Stimulated activated CD8-positive, alpha-beta memory T cell treated with anti-CD3 and anti-CD28 coated beads, Interleukin-15, amount 100 ng/mL, for 48 hours (primary cell): Measurements from ENCODE around the gene CMTR1.

Experiments used
- DNase-seq, 2 donors: peaks; one replicate each; pipeline ENCODE4 v3.0.0-alpha.2; 2020; ENCODE audit warnings: low read depth in 2 of 2

CMTR1 gene

GRCh38 chr6:37479266-37479854 is 46.3 kb downstream of the CMTR1 start:
- DNase-seq = no peak

GRCh38 chr6:37480118-37480736 is 47.2 kb downstream of the CMTR1 start:
- no peak for DNase-seq

GRCh38 chr6:37480951-37481534 is 48.0 kb downstream of the CMTR1 start:
- no peak for DNase-seq

GRCh38 chr6:37481711-37482605 is 48.9 kb downstream of the CMTR1 start:
- DNase-seq = no peak

- no peak for DNase-seq
Observed at GRCh38 chr6:37482606-37483251, 49.7 kb downstream of the CMTR1 start.

GRCh38 chr6:37483252-37483901 is 50.4 kb downstream of the CMTR1 start:
- no peak for DNase-seq

- peak; percentile 51 to 61 for DNase-seq
Observed at GRCh38 chr6:37483917-37484785, 51.1 kb downstream of the CMTR1 start.

GRCh38 chr6:37484786-37485170 is 51.8 kb downstream of the CMTR1 start:
- no peak for DNase-seq

- no peak for DNase-seq
Observed at GRCh38 chr6:37485291-37485702, 52.3 kb downstream of the CMTR1 start.

GRCh38 chr6:37486121-37486839 is 53.3 kb downstream of the CMTR1 start:
- DNase-seq = no peak

- DNase-seq = no peak
Observed at GRCh38 chr6:37487591-37488380, 54.8 kb downstream of the CMTR1 start.

- no peak for DNase-seq
Observed at GRCh38 chr6:37488476-37488875, 55.5 kb downstream of the CMTR1 start.

GRCh38 chr6:37489697-37490336 is 56.8 kb downstream of the CMTR1 start:
- DNase-seq = no peak

GRCh38 chr6:37490536-37491170 is 57.6 kb downstream of the CMTR1 start:
- no peak for DNase-seq

- no peak for DNase-seq
Observed at GRCh38 chr6:37491171-37491829, 58.3 kb downstream of the CMTR1 start.

- DNase-seq = no peak
Observed at GRCh38 chr6:37491830-37492208, 58.8 kb downstream of the CMTR1 start.

GRCh38 chr6:37492236-37492972 is 59.4 kb downstream of the CMTR1 start:
- no peak for DNase-seq
